Kidney (tissue), 14 donors: Measurements from ENCODE around the gene ZSWIM5. TPM values are rescaled to one million over a fixed set of nuclear protein-coding genes. Genes with fewer than 3 reads are reported as not detected.
"Not testable (repeated sequence)": the region's sequence is repeated elsewhere in the genome, so short reads cannot be mapped to it uniquely, and the experiment has no call there.

ENCODE experiments used
- DNase-seq, 5 donors: peaks; one replicate each; pipeline ENCODE4 v3.0.0-alpha.2; 2013 to 2020
- FAIRE-seq: peaks from 2 replicates; lab custom pipeline; 2012; peaks lifted over from hg19 to GRCh38; lab: Jason Lieb, UNC
- H3K27ac ChIP-seq, 2 donors: one replicate each; pipeline ENCODE4 v1.7.0; 2013; ENCODE audit warnings: low read depth in 2 of 2, low read length in 2 of 2, inconsistent platforms in 1 of 2
- H3K27me3 ChIP-seq: one replicate; pipeline ENCODE4 v1.7.1; 2013; ENCODE audit warnings: low read length, inconsistent platforms; ENCODE audit not compliant: control insufficient read depth, insufficient read depth
- H3K36me3 ChIP-seq, 3 donors: one replicate each; pipeline versions ENCODE4 v1.7.0 to v1.7.1; 2013; ENCODE audit warnings: low read length in 3 of 3, control low read depth in 1 of 3, inconsistent platforms in 1 of 3; ENCODE audit not compliant: insufficient read depth in 3 of 3, control insufficient read depth in 2 of 3
- H3K4me1 ChIP-seq, 3 donors: one replicate each; pipeline versions ENCODE4 v1.7.0 to v1.7.1; 2013; ENCODE audit warnings: low read length in 3 of 3, inconsistent platforms in 1 of 3, low read depth in 1 of 3; ENCODE audit not compliant: control insufficient read depth in 2 of 3, insufficient read depth in 2 of 3
- H3K4me3 ChIP-seq, 3 donors: one replicate each; pipeline versions ENCODE4 v1.7.0 to v1.8.1; 2013; ENCODE audit warnings: low read length in 3 of 3, control low read depth in 1 of 3, inconsistent platforms in 1 of 3
- H3K9ac ChIP-seq, 3 donors: one replicate each; pipeline versions ENCODE4 v1.7.0 to v1.7.1; 2013; ENCODE audit warnings: low read length in 3 of 3, control low read depth in 1 of 3, inconsistent platforms in 1 of 3
- H3K9me3 ChIP-seq, 3 donors: one replicate each; pipeline versions ENCODE4 v1.7.0 to v1.7.1; 2013; ENCODE audit warnings: low read length in 3 of 3, control low read depth in 1 of 3, inconsistent platforms in 1 of 3; ENCODE audit not compliant: control insufficient read depth in 2 of 3, insufficient read depth in 1 of 3
- CTCF ChIP-seq: IDR thresholded peaks from 3 replicates; pipeline ENCODE4 v1.5.1; 2012; ENCODE audit warnings: mild to moderate bottlenecking, moderate library complexity, borderline replicate concordance; ENCODE audit not compliant: insufficient read depth; ENCODE audit errors: extremely low read depth
- intact Hi-C: fragments of 100-400 bp; cut with DNase I; formaldehyde crosslinking; loops from one replicate; pipeline ENCODE4 v1.11.1; 2022
- polyA plus RNA-seq: library from polyadenylated mRNA; stranded (reverse); fragments of 350-450 nt; fragmentation: Illumina TruSeq; extraction: RNeasy Lipid Tissue Mini Kit (QIAGEN cat#74804); gene quantifications from one replicate; pipeline ENCODE4 v1.2.3, GENCODE V29; 2014; ENCODE audit warnings: low read depth, low replicate concordance; ENCODE audit not compliant: insufficient read depth
- total RNA-seq: library from RNA; stranded (reverse); fragmentation: NEBNext Ultra II Directional; extraction: Animal tissue kit (Norgen Biotek cat#: 25700); gene quantifications from one replicate; pipeline ENCODE4 v1.2.1, GENCODE V29; 2021
- donor health status: control.
- donor health status: control.
- donor health status: control.
- donor health status: control.
- donor health status: control.
- donor health status: DM: yes; HTN: yes; CAD: no.
- donor health status: Normal renal cell carcinoma (clear cell type).

The ZSWIM5 gene
- total and polyA plus RNA-seq, 2 donors from 2014 or later = 1.9 to 4.8 TPM

GRCh38 chr1:45135316-45135715 is 71.1 kb downstream of the ZSWIM5 start:
- H3K9me3 ChIP-seq = no peaks in the 10 kb centered on the region
- H3K36me3 ChIP-seq = no peaks in the 10 kb centered on the region
- H3K27me3 ChIP-seq = no peaks in the 10 kb centered on the region
- intact Hi-C loops = no loop called here
- TF ChIP-seq CTCF = no peak
- DNase-seq = no peak
- H3K27ac ChIP-seq = no peak overlapping the region
- peaks cover 0 to 4% (median 0%) of the 10 kb centered on the region in 3 donors for H3K4me1 ChIP-seq
- H3K9ac ChIP-seq = no peak overlapping the region
- H3K4me3 ChIP-seq = no peak overlapping the region
- no peak for FAIRE-seq

GRCh38 chr1:45134461-45134873 is 71.9 kb downstream of the ZSWIM5 start:
- peak in 2 of 5 donors; percentile 63 for DNase-seq
- Histone ChIP-seq H3K9me3 (no peaks in the 10 kb centered on the region), H3K27ac (peak overlapping the region in 1 of 2 donors; percentile 51), H3K36me3 (no peaks in the 10 kb centered on the region), H3K9ac (peak overlapping the region in 1 of 3 donors; percentile 3), H3K27me3 (no peaks in the 10 kb centered on the region), H3K4me3 (no peak overlapping the region), H3K4me1 (peaks cover 0 to 4% (median 0%) of the 10 kb centered on the region in 3 donors)
- TF ChIP-seq CTCF = no peak
- intact Hi-C loops = no loop called here
- peak; percentile 98 for FAIRE-seq

GRCh38 chr1:45132719-45133118 is 73.7 kb downstream of the ZSWIM5 start:
- H3K4me3 ChIP-seq, FAIRE-seq, H3K36me3 ChIP-seq, H3K27ac ChIP-seq, DNase-seq, H3K4me1 ChIP-seq, H3K9ac ChIP-seq, H3K27me3 ChIP-seq, intact Hi-C loops, H3K9me3 ChIP-seq: not testable (repeated sequence)

GRCh38 chr1:45123358-45123757 is 83.0 kb downstream of the ZSWIM5 start:
- Histone ChIP-seq H3K27me3 (no peaks in the 10 kb centered on the region), H3K27ac (no peak overlapping the region), H3K36me3 (no peaks in the 10 kb centered on the region), H3K9me3 (no peaks in the 10 kb centered on the region), H3K4me1 (no peaks in the 10 kb centered on the region), H3K4me3 (no peak overlapping the region), H3K9ac (no peak overlapping the region)
- intact Hi-C loops = no loop called here
- no peak for FAIRE-seq
- no peak for TF ChIP-seq CTCF
- DNase-seq = no peak
